Thyroid gland (tissue), 4 donors: ENCODE measurements around the gene SCGB1D4.

Experiments used
- CTCF ChIP-seq, 6 experiments: fragments of 200-600 bp in 3 of 6; fragments of 450-650 bp in 3 of 6; sonication (generic) in 3 of 6; IDR thresholded peaks; one replicate each; pipeline ENCODE4 v1.5.1; 2016 to 2019; ENCODE audit warnings: antibody characterized with exemption in 6 of 6, mild to moderate bottlenecking in 2 of 6, inconsistent platforms in 1 of 6, moderate library complexity in 1 of 6
- POLR2A ChIP-seq, 2 donors: fragments of 450-650 bp; IDR thresholded peaks; one replicate each; pipeline ENCODE4 v1.6.1; 2017; ENCODE audit warnings: antibody characterized with exemption in 2 of 2, mild to moderate bottlenecking in 2 of 2, moderate library complexity in 1 of 2

GRCh38 chr11:62333768-62334167 is 34.9 kb upstream of the SCGB1D4 start:
- TF ChIP-seq CTCF (IDR thresholded peaks at IDR 0.05) (no peak), POLR2A (IDR thresholded peaks at IDR 0.05) (no peak)
